Measurements from ENCODE around the gene GPR22.

GPR22 gene

DNA sequence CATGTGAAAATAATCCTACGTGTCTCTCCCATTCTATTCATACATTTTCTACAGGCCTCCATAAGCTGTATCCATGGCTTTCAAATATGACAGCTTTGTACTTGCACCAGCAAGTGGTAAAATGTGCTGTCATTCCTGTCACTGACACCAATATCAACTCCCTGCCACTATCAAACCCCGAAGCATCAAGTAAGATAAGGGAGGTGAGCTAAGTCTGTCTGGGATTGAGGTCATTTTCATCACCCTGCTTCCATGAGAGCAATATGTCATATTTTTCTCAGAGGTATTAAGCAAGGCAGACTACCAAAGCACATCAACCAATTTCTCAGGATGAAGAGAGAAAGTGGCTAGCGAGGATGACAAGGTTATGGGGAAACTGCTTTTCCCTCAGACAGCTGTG is 11.1 kb downstream of the GPR22 start:
- DNase-seq, result no peak

DNA sequence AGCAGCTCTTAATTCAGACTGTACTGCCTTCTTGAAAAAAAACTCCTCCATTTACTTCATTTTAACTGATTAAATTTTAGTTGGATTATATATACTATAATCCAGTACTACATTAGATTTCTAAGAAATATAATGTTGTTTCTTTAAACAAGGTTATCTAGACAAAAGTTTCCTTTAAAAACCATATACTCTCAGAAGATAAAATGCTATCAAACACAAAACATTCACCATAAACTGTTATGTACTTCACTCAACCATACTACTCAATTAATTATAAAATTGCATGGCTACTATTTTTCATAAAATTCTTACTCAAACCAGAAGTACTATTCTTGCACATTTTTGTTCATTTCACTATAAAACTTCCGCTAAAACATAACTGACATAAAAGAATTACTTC is 12.7 kb downstream of the GPR22 start:
- DNase-seq, result no peak

DNA sequence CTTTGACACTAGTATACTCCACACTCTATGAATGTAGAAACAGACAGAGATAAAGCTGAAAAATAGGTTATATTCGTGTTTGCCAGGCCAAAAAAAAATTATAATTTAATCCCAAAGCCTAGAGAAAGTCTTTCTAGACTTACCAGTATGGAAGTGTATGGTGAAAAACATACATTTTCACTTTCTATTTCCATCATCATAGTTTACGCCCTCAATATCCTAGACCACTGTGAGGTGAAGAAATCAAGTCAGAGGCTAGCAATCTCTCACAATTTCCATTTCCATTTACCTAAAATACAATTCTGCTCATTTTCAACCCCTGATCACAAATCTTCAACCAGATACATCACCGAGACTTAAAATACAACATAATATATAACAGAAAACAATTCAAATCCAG is 16.2 kb downstream of the GPR22 start:
- DNase-seq, result no peak

GRCh38 chr7:107492875-107493274 is 23.0 kb downstream of the GPR22 start:
- DNase-seq, result no peak

GRCh38 chr7:107494315-107494751 is 24.5 kb downstream of the GPR22 start:
- no peak for DNase-seq

GRCh38 chr7:107494884-107495283 is 25.0 kb downstream of the GPR22 start:
- no peak for DNase-seq

GRCh38 chr7:107495516-107495915 is 25.7 kb downstream of the GPR22 start:
- no peak for DNase-seq

DNA sequence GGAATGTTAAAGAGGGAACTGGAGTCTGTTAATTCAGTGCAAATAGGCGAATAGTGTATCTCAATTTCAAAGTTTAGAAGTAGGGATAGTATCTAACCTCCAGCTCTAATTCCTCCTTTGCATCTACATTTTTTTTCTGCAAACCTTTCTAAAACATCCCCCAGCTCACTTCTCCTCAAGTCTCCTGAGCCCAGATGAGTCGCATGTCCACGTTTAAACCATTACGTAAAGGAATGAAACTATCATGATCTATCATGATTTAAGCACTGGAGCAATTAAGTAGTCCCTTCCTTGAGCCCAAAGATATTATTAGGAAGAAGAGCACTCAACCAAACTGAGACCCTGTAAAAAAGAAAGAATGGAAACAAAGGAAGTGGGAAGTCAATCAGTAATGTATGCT is 29.9 kb downstream of the GPR22 start:
- no peak for DNase-seq

DNA sequence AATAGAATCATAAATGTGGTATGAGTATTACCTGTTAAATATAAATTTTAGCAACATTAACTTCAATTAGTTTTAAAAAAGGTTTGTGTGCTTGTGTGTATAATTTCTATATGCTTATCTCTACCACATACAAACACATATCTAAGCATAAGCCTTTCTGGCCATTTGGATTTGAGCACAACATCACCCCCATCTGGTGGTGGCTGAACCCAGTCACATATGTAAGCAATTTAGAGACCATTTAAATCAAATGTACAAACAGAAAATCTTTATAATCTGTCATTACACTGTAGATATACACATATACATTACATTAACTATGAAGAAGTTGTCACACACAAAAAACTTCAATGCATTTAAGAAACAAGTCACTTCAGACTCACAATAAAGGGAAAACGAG is 31.7 kb downstream of the GPR22 start:
- DNase-seq, result no peak

DNA sequence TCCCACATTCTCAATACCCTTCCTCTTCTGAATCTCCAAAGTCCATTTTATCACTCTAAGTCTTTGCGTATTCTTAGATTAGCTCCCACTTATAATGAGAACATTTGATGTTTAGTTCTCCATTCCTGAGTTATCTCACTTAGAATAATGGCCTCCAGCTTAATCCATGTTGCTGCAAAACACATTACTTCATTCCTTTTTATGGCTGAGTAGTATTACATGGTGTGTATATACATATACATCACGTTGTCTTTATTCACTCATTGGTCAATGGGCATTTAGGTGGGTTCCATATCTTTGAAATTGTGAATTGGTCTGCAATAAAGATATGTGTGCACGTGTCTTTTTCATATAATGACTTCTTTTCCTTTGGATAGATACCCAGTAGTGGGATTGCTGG is 32.3 kb downstream of the GPR22 start:
- DNase-seq, result no peak

- no peak for DNase-seq
Measured at GRCh38 chr7:107502797-107503196, 32.9 kb downstream of the GPR22 start.

DNA sequence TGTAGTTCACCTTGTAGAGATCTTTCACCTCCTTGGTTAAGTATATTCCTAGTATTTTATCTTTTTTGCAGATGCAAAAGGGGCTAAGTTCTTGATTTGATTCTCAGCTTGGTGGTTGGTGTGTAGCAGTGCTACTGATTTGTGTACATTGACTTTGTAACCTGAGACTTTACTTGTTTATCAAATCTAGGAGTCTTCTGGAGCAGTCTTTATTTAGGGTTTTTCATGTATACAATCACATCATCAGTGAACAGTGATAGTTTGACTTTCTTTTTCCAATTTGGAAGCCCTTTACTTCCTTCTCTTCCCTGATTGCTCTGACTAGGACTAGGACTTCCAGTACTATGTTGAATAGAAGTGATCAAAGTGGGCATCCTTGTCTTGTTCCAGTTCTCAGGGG is 33.8 kb downstream of the GPR22 start:
- no peak for DNase-seq

DNA sequence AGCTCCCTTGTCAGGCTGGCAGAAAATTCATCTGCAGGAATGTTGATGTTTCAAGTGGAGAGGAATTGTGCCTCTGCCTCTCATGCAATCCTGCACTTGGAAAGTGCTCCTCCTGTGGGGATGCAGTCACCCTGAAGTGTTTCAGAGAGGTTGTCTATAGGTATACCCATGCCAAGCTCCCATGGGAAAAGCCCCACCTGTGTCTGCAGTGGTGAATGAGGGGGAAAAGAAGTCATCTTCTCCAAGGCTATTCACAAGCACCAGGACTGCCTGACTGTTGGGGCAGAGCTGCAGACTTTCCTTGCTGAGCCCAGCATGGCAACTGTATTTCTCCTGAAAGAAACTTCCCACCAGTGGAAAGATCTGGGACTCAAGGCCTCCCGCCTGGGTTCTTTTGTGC is 35.5 kb downstream of the GPR22 start:
- DNase-seq, result no peak

GRCh38 chr7:107505997-107506673 is 36.3 kb downstream of the GPR22 start:
- DNase-seq, result no peak

GRCh38 chr7:107506674-107507339 is 37.0 kb downstream of the GPR22 start:
- no peak for DNase-seq
